Lower lobe of right lung (tissue), 2 donors: ENCODE data around the gene TM9SF2. TPM values are rescaled to one million over a fixed set of nuclear protein-coding genes. Genes with fewer than 3 reads are reported as not detected.

Experiments
- ATAC-seq, 2 donors: fragments of 200-7000 bp; cut with Tn5 transposase; one replicate each; pipeline ENCODE4 v1.9.1; 2020 to 2022; ENCODE audit warnings: mild to moderate bottlenecking in 2 of 2, moderate library complexity in 2 of 2
- DNase-seq: peaks from one replicate; pipeline ENCODE4 v3.0.0-alpha.2; 2020
- H3K27ac ChIP-seq: fragments of 200-600 bp; one replicate; pipeline ENCODE4 v1.8.0; 2022
- H3K27me3 ChIP-seq: fragments of 200-600 bp; one replicate; pipeline ENCODE4 v1.8.0; 2022; ENCODE audit warnings: low read depth
- H3K36me3 ChIP-seq: fragments of 200-600 bp; one replicate; pipeline ENCODE4 v1.8.0; 2022; ENCODE audit warnings: mild to moderate bottlenecking
- H3K4me1 ChIP-seq: fragments of 200-600 bp; one replicate; pipeline ENCODE4 v1.8.0; 2022
- H3K4me3 ChIP-seq: fragments of 200-600 bp; one replicate; pipeline ENCODE4 v1.8.0; 2022; ENCODE audit warnings: mild to moderate bottlenecking
- H3K9me3 ChIP-seq: fragments of 200-600 bp; one replicate; pipeline ENCODE4 v1.8.0; 2022
- intact Hi-C: fragments of 100-400 bp; cut with DNase I; formaldehyde crosslinking; loops from one replicate; pipeline ENCODE4 v1.11.0; 2022
- total RNA-seq: library from RNA; stranded (reverse); fragmentation: NEBNext Ultra II Directional; extraction: Animal tissue kit (Norgen Biotek cat#: 25700); gene quantifications from one replicate; pipeline ENCODE4 v1.2.1, GENCODE V29; 2021
- TF ChIP-seq, protein P1 (sequence below): fragments of 200-600 bp; IDR thresholded peaks from one replicate; pipeline ENCODE4 v1.8.0; 2022; ENCODE audit warnings: antibody characterized with exemption, mild to moderate bottlenecking
- donor health status: DM: no; HTN: yes; CAD: no; lungs with severe emphysema.

The TM9SF2 gene
- total RNA-seq, 1 donor from 2014 or later, result 138 TPM

DNA sequence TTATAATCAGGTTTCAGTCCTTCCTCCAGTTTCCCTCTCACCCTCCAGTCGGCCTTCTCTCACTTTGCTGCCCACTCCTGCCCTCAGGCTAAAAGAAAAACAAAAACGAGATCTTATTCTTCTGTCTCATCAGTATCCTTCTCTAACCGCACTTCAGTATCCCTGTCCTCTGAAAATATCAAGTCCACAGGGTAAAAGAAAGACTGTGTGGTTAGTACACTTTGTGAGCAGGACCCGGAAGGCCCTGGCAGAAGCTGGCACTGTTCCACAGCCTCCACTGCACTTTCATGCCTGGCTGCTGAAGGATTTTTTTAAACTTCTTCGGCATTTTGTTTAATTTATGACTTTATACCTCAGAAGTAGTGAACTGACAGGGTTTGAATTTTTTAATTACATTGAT lies 51.8 kb downstream of the TM9SF2 start:
- Histone ChIP-seq H3K27me3 (no peaks in the 10 kb centered on the region), H3K9me3 (no peaks in the 10 kb centered on the region), H3K4me1 (no peaks in the 10 kb centered on the region), H3K36me3 (peaks cover 94% of the 10 kb centered on the region), H3K4me3 (no peak overlapping the region), H3K27ac (no peak overlapping the region)
- intact Hi-C loops, result no loop called here
- TF ChIP-seq, protein P1, sequence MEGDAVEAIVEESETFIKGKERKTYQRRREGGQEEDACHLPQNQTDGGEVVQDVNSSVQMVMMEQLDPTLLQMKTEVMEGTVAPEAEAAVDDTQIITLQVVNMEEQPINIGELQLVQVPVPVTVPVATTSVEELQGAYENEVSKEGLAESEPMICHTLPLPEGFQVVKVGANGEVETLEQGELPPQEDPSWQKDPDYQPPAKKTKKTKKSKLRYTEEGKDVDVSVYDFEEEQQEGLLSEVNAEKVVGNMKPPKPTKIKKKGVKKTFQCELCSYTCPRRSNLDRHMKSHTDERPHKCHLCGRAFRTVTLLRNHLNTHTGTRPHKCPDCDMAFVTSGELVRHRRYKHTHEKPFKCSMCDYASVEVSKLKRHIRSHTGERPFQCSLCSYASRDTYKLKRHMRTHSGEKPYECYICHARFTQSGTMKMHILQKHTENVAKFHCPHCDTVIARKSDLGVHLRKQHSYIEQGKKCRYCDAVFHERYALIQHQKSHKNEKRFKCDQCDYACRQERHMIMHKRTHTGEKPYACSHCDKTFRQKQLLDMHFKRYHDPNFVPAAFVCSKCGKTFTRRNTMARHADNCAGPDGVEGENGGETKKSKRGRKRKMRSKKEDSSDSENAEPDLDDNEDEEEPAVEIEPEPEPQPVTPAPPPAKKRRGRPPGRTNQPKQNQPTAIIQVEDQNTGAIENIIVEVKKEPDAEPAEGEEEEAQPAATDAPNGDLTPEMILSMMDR, result no peak
- DNase-seq, result no peak
- no peak for ATAC-seq

DNA sequence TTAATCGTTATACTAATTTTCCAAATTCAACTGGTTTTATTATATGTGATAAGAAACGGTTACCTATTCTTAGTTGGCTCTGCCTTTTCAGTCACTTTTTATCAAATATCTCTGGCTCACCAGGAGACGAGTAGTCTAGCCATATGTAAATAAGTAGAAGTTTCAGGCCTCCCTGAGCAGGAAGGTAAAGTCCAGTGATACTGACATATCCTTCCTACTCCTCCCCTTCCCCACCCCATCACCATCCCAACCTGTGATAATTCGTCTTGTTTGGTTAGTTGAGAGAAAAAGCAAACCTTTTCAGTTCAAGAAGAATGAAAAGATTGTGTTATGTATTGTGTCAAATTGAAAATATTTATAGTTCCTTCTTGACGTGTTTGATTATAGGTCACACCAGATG lies 53.9 kb downstream of the TM9SF2 start:
- intact Hi-C loops, result no loop called here
- H3K36me3 ChIP-seq, result peaks cover 90% of the 10 kb centered on the region

GRCh38 chr13:99556867-99557443 lies 55.7 kb downstream of the TM9SF2 start:
- peaks cover 90% of the 10 kb centered on the region for H3K36me3 ChIP-seq
- no peak for ATAC-seq
- H3K4me3 ChIP-seq, result no peak overlapping the region
- TF ChIP-seq, protein P1, result no peak
- H3K27me3 ChIP-seq, result no peaks in the 10 kb centered on the region
- H3K4me1 ChIP-seq, result no peaks in the 10 kb centered on the region
- intact Hi-C loops, result no loop called here
- no peak overlapping the region for H3K27ac ChIP-seq
- no peaks in the 10 kb centered on the region for H3K9me3 ChIP-seq
- no peak for DNase-seq

More for the DNA sequence above, 53.9 kb downstream of the TM9SF2 start:
- H3K4me1 ChIP-seq, result no peaks in the 10 kb centered on the region
- no peak for DNase-seq
- no peak overlapping the region for H3K27ac ChIP-seq
- ATAC-seq, result no peak
- no peaks in the 10 kb centered on the region for H3K27me3 ChIP-seq
- H3K4me3 ChIP-seq, result no peak overlapping the region
- no peaks in the 10 kb centered on the region for H3K9me3 ChIP-seq
- TF ChIP-seq, protein P1, result no peak

GRCh38 chr13:99558570-99559180 lies 57.4 kb downstream of the TM9SF2 start:
- Histone ChIP-seq H3K27ac (no peak overlapping the region), H3K4me1 (no peaks in the 10 kb centered on the region), H3K36me3 (peaks cover 83% of the 10 kb centered on the region), H3K4me3 (no peak overlapping the region), H3K9me3 (no peaks in the 10 kb centered on the region), H3K27me3 (no peaks in the 10 kb centered on the region)
- no peak for ATAC-seq
- TF ChIP-seq, protein P1, result no peak
- DNase-seq, result no peak
- intact Hi-C loops, result no loop called here

DNA sequence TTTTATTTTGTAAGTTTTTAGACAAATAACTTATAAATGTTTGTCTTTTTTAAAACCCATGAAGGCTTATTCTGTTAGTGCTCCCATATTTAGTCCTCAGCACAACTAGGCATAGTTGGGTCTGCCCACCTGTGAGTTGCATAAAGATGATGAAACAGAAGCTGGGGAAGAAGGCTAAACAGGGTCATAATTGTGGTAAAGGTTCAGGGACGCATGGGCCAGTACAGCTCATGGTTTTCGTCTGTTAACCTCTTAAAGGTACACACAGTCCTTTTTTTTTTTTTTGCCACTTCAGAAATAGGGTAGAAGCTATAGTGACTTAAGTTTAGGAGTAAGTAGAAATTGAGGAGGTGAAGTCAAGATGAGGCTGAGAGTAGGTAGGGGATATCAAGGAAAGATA lies 58.3 kb downstream of the TM9SF2 start:
- Histone ChIP-seq H3K27ac (no peak overlapping the region), H3K9me3 (no peaks in the 10 kb centered on the region), H3K36me3 (peaks cover 83% of the 10 kb centered on the region), H3K4me1 (no peaks in the 10 kb centered on the region), H3K4me3 (no peak overlapping the region), H3K27me3 (no peaks in the 10 kb centered on the region)
- no peak for DNase-seq
- TF ChIP-seq, protein P1, result no peak
- intact Hi-C loops, result no loop called here
- ATAC-seq, result no peak
